ENCODE measurements around the gene APOA5.

GRCh38 chr11:116794851-116795250 lies 3.2 kb upstream of the APOA5 start:
- TF ChIP-seq JUN (CRISPR knock-in tag; IDR thresholded peaks at IDR 0.05) (no peak), CTCF (IDR thresholded peaks at IDR 0.05) (no peak), AFF4 (CRISPR knock-in tag; IDR thresholded peaks at IDR 0.05; ENCODE audit: borderline replicate concordance) (no peak)

Data from WTC11 (cell line).